CD4-positive, alpha-beta memory T cell (primary cell): ENCODE data around the gene SMURF1. TPM values are rescaled to one million over a fixed set of nuclear protein-coding genes. Genes with fewer than 3 reads are reported as not detected.

Experiments used
- CTCF ChIA-PET: fragments of 350-600 bp; sonication (Branson Sonifier 250); formaldehyde crosslinking; loops from one replicate; lab custom pipeline; 2021; ENCODE audit warnings: inconsistent platforms; ENCODE audit not compliant: partially characterized antibody; lab: Charles Lee
- POLR2A ChIA-PET: fragments of 350-600 bp; sonication (Branson Sonifier 250); formaldehyde crosslinking; loops from one replicate; lab custom pipeline; 2021; ENCODE audit not compliant: partially characterized antibody; lab: Charles Lee
- DNase-seq, 5 donors: peaks; one replicate each; pipeline versions ENCODE4 v3.0.0 to v3.0.0-alpha.2; 2020 to 2022; ENCODE audit warnings: mixed read lengths in 1 of 5
- H3K27ac ChIP-seq: one replicate; pipeline ENCODE4 v1.7.0; 2013; ENCODE audit warnings: low read depth, low read length
- H3K27me3 ChIP-seq: 2 replicates; pipeline ENCODE4 v1.7.0; 2013; ENCODE audit warnings: mild to moderate bottlenecking, low read length, moderate library complexity; ENCODE audit not compliant: insufficient read depth
- H3K36me3 ChIP-seq: 2 replicates; pipeline ENCODE4 v1.7.0; 2013; ENCODE audit warnings: mild to moderate bottlenecking, low read length, moderate library complexity; ENCODE audit not compliant: insufficient read depth
- H3K4me1 ChIP-seq: 2 replicates; pipeline ENCODE4 v1.7.0; 2013; ENCODE audit warnings: mild to moderate bottlenecking, low read length, moderate library complexity; ENCODE audit not compliant: insufficient read depth
- H3K4me3 ChIP-seq, 2 donors: one replicate each; pipeline ENCODE4 v1.7.0; 2013; ENCODE audit warnings: low read length in 2 of 2, mild to moderate bottlenecking in 1 of 2
- H3K9me3 ChIP-seq, 2 donors: one replicate each; pipeline ENCODE4 v1.7.0; 2013; ENCODE audit warnings: low read length in 2 of 2, control low read depth in 1 of 2; ENCODE audit not compliant: control insufficient read depth in 1 of 2
- H3K27ac Mint-ChIP-seq, 7 donors: one replicate each; pipeline ENCODE4 v1.8.0; 2020 to 2021; ENCODE audit warnings: mixed read lengths in 7 of 7, mild to moderate bottlenecking in 6 of 7, inconsistent platforms in 3 of 7, moderate library complexity in 3 of 7
- H3K27me3 Mint-ChIP-seq, 2 donors: one replicate each; pipeline ENCODE4 v1.8.0; 2020 to 2021; ENCODE audit warnings: mixed read lengths in 2 of 2
- H3K36me3 Mint-ChIP-seq, 2 donors: one replicate each; pipeline ENCODE4 v1.8.0; 2020 to 2021; ENCODE audit warnings: mixed read lengths in 2 of 2, inconsistent platforms in 1 of 2, mild to moderate bottlenecking in 1 of 2
- H3K4me1 Mint-ChIP-seq, 4 donors: one replicate each; pipeline ENCODE4 v1.8.0; 2020 to 2021; ENCODE audit warnings: mixed read lengths in 4 of 4, mild to moderate bottlenecking in 1 of 4
- H3K4me3 Mint-ChIP-seq, 8 donors: one replicate each; pipeline ENCODE4 v1.8.0; 2020 to 2021; ENCODE audit warnings: mixed read lengths in 8 of 8, mild to moderate bottlenecking in 7 of 8, moderate library complexity in 6 of 8, inconsistent platforms in 3 of 8
- H3K9me3 Mint-ChIP-seq, 8 donors: one replicate each; pipeline ENCODE4 v1.8.0; 2020 to 2021; ENCODE audit warnings: mixed read lengths in 8 of 8, mild to moderate bottlenecking in 5 of 8, inconsistent platforms in 3 of 8, moderate library complexity in 1 of 8
- intact Hi-C: fragments of 100-400 bp; cut with micrococcal nuclease; formaldehyde crosslinking; loops from one replicate; pipeline ENCODE4 v1.15.1; 2023
- polyA plus RNA-seq, 2 donors: library from polyadenylated mRNA; unstranded; fragments of 300-500 nt; fragmentation: Illumina TruSeq; gene quantifications; one replicate each; pipeline ENCODE4 v1.2.3, GENCODE V29; 2021
- total RNA-seq, 2 experiments: library from RNA; stranded (reverse); gene quantifications; one replicate each; pipeline ENCODE4 v1.2.3, GENCODE V29; 2021

SMURF1 gene
- total and polyA plus RNA-seq, 4 experiments from 2014 or later: 0.88 to 23.2 (median 12.9) TPM

DNA sequence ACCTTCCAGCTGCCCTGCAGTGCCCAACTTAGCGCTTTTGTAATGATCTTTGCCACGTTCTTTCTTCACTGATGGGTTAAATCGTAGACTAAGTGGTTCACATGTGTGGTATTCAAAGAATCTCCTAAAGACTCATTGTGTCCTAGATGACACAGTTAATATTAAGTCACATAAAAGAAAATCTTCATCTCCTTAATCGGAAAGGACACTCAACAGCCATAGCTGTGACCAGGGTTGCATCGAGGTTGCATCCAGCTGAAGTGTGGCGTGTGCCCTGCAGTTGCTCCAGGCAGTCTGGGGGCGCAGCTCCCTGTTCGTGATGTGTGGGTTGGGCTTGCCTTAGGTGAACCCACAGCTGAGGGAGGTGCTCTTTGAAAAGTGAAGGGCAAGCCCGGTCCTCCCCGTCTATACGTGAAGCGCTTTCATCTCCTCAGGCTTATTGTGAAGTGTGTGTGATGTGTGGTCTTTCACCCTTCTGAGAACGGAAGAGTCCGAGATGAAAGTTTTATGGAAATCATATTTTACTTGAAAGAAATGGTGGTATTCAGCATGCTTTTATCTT, 142.9 kb downstream of the SMURF1 start:
- Mint-ChIP-seq H3K4me1 (peaks cover 0 to 2% (median under 1%) of the 10 kb centered on the region in 4 donors), H3K9me3 (no peaks in the 10 kb centered on the region), H3K27ac (peak overlapping the region in 2 of 7 donors; percentile 37 to 52), H3K27me3 (no peaks in the 10 kb centered on the region), H3K4me3 (peak overlapping the region in 1 of 8 donors; percentile 26), H3K36me3 (peaks cover 48 to 72% of the 10 kb centered on the region in 2 donors)
- DNase-seq: no peak
- peaks cover 74% of the 10 kb centered on the region for H3K36me3 ChIP-seq
- H3K27me3 ChIP-seq: no peaks in the 10 kb centered on the region
- ChIA-PET CTCF (no interaction called here), POLR2A (no interaction called here)
- no peaks in the 10 kb centered on the region for H3K4me1 ChIP-seq
- intact Hi-C loops: no loop called here
- H3K9me3 ChIP-seq: no peaks in the 10 kb centered on the region
- no peak overlapping the region for H3K27ac ChIP-seq
- H3K4me3 ChIP-seq: no peak overlapping the region

DNA sequence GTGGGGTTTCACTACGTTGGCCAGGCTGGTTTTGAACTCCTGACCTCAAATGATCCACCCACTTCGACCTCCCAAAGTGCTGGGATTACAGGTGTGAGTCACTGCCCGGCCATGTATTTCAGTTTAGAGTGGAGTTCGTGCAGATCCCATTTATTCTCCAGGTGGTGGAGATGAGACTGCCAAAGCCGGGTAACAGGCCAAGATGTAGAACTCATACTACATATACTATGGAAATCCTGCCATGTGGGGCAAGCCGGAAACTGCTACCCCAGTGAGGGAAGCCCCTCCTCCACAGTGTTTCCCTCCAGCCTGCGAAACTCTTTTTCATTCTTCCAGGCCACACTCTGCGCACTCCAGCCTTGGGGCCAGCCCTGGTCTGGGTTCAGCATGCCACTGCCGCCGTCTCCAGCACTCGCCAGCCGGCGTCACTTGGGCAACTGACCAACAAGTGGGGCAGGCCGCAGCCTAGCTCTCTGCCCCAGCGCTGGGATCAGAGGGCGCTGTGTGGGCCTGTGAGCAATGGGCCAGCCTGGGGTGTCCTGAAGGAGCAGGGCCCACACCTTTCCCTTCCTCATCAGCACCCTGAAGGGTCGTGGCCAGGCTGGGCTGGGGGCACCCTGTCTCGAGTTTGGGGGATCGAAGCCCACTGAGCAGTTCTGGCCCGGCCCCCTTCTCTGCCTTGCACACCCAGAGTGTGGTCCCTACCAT, 143.6 kb downstream of the SMURF1 start:
- Histone ChIP-seq H3K9me3 (no peaks in the 10 kb centered on the region), H3K27ac (no peak overlapping the region), H3K4me3 (no peak overlapping the region), H3K4me1 (no peaks in the 10 kb centered on the region), H3K27me3 (no peaks in the 10 kb centered on the region), H3K36me3 (peaks cover 74% of the 10 kb centered on the region)
- Mint-ChIP-seq H3K9me3 (no peaks in the 10 kb centered on the region), H3K4me3 (no peak overlapping the region), H3K36me3 (peaks cover 49 to 74% of the 10 kb centered on the region in 2 donors), H3K27ac (peak overlapping the region in 3 of 7 donors; percentile 35 to 52 (median 37)), H3K27me3 (no peaks in the 10 kb centered on the region), H3K4me1 (peaks cover 0 to 4% (median under 1%) of the 10 kb centered on the region in 4 donors)
- DNase-seq: no peak
- ChIA-PET POLR2A (no interaction called here), CTCF (no interaction called here)
- intact Hi-C loops: no loop called here

DNA sequence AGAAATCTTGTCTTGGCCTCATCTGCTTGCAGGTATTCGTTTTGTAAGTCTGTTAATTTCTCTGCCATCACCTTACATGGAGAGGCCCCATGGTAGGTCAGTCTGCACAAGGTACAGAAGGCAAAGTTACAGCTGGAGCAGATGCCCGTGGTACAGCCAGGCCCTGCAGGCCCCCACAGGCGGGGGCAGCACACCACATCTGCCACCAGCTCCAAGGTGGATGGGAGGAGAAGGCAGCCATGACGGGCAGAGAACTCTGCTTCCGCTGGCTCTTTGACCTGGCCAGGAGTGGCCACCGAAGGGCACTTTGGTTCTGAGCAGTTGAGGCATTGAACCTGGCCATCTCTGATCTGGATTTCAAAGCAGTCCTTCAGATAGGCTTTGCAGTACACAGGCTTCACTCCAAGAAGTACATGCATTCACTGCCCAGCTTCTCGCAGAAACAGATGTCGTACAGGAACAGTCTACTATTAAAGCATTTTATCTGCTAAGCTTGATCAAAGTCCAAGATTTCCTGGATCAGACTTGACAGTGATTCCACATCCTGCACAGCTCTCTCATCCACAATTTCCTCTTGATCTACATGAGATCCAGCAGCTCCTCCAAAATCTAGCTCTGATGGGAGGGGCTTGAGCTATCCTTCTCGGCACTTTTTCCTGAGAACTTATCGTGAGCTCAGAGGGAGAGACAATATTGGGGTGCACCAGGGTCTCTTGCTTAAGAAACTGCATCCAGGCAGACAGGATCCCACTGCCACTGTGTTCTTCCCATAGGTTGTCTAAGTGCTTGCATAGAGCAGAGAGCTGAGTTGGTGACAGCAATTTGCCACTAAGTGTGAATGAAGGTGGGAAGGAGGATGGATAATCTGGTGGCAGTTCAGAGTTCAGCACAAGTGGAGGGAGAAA, 144.8 kb downstream of the SMURF1 start:
- Mint-ChIP-seq H3K4me1 (peaks cover 0 to 4% (median under 1%) of the 10 kb centered on the region in 4 donors), H3K9me3 (no peaks in the 10 kb centered on the region), H3K27me3 (no peaks in the 10 kb centered on the region), H3K36me3 (peaks cover 41 to 73% of the 10 kb centered on the region in 2 donors), H3K4me3 (no peak overlapping the region), H3K27ac (peak overlapping the region in 5 of 7 donors; percentile 47 to 87 (median 57))
- no peak overlapping the region for H3K4me3 ChIP-seq
- H3K36me3 ChIP-seq: peaks cover 74% of the 10 kb centered on the region
- intact Hi-C loops: no loop called here
- ChIA-PET CTCF (no interaction called here), POLR2A (no interaction called here)
- DNase-seq: no peak
- no peaks in the 10 kb centered on the region for H3K9me3 ChIP-seq
- no peak overlapping the region for H3K27ac ChIP-seq
- H3K4me1 ChIP-seq: no peaks in the 10 kb centered on the region
- H3K27me3 ChIP-seq: no peaks in the 10 kb centered on the region

DNA sequence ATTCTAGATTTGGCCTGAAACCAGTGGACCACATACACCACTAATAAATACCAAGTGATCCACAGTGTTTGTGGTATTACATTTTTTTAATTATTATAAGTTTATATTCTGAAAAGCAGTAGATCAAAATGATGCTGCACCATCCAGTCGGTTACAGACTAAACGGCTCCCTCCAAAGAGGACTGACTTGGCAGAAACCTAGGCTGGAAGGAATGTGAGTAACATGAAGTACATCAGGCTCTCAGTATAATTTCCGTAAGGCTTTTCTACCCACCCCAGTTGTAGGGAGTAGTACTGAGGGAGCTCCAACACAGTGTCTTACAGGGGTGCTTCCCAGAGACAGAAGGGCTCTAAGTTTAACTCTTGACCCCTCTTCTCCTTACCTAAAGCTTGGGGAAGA, 146.1 kb downstream of the SMURF1 start:
- Mint-ChIP-seq H3K4me1 (peaks cover 0 to 4% (median under 1%) of the 10 kb centered on the region in 4 donors), H3K27me3 (no peaks in the 10 kb centered on the region), H3K27ac (no peak overlapping the region), H3K9me3 (no peaks in the 10 kb centered on the region), H3K4me3 (no peak overlapping the region), H3K36me3 (peaks cover 45 to 78% of the 10 kb centered on the region in 2 donors)
- Histone ChIP-seq H3K4me3 (no peak overlapping the region), H3K4me1 (no peaks in the 10 kb centered on the region), H3K27ac (no peak overlapping the region), H3K36me3 (peaks cover 76% of the 10 kb centered on the region), H3K9me3 (no peaks in the 10 kb centered on the region), H3K27me3 (no peaks in the 10 kb centered on the region)
- POLR2A ChIA-PET: no interaction called here
- no peak for DNase-seq
- intact Hi-C loops: no loop called here
- CTCF ChIA-PET: no interaction called here

DNA sequence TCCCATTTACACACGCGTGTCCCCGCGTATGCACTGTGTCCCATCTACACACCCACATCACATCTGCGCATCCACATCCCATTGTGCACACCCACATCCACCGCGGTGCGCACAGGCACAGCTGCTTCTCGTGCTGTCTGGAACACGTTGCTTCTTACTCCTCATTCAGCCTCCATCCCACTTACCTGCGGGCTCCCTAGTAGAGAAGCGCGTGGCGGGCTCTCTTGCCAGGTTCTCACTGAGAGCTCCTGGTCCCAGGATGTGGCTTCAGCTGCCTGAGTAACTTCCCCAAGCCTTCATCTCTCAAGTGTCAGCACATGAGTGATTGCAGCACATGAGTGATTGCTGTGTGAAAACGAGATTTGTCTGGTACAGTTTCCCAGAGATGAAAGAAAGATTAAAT, 147.8 kb downstream of the SMURF1 start:
- Mint-ChIP-seq H3K4me1 (peaks cover 0 to 4% (median under 1%) of the 10 kb centered on the region in 4 donors), H3K27ac (no peak overlapping the region), H3K9me3 (no peaks in the 10 kb centered on the region), H3K36me3 (peaks cover 50 to 79% of the 10 kb centered on the region in 2 donors), H3K4me3 (no peak overlapping the region), H3K27me3 (no peaks in the 10 kb centered on the region)
- Histone ChIP-seq H3K27me3 (no peaks in the 10 kb centered on the region), H3K4me1 (no peaks in the 10 kb centered on the region), H3K4me3 (no peak overlapping the region), H3K27ac (no peak overlapping the region), H3K36me3 (peaks cover 79% of the 10 kb centered on the region), H3K9me3 (no peaks in the 10 kb centered on the region)
- intact Hi-C loops: no loop called here
- ChIA-PET CTCF (no interaction called here), POLR2A (interaction anchor here (0.6 kb wide), 1 partner anchor 26 kb away, joined by 6 read pairs; no protein-coding TSS in a partner anchor)
- DNase-seq: no peak

DNA sequence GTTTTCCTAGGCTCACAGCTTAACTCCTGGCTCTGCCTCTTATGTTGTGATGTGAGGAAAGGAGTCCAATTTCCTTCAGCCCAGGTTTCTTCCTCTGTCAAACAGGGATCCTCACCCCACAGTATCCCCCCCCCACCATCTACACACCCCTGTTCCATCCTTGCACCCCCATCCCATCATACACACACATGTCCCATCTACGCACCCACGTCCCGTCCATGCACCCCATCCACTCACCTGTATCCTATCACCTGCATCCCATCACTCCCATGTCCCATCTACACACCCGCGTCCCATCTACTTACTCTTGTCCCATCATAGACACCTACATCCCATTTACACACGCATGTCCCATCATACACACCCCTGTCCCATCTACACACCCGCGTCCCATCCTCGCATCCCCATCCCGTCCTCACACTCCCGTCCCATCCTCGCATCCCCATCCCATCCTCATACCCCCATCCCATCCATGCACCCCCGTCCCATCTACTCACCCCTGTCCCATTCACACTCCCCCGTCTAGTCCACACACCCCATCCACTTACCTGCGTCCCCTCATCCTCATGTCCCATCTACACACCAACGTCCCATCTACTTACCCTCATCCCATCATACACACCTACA, 148.3 kb downstream of the SMURF1 start:
- Histone ChIP-seq H3K4me3 (no peak overlapping the region), H3K27ac (no peak overlapping the region), H3K36me3 (peaks cover 78% of the 10 kb centered on the region), H3K9me3 (no peaks in the 10 kb centered on the region), H3K27me3 (no peaks in the 10 kb centered on the region), H3K4me1 (no peaks in the 10 kb centered on the region)
- Mint-ChIP-seq H3K27ac (peak overlapping the region in 2 of 7 donors; percentile 42 to 68), H3K9me3 (no peaks in the 10 kb centered on the region), H3K4me3 (no peak overlapping the region), H3K36me3 (peaks cover 49 to 77% of the 10 kb centered on the region in 2 donors), H3K27me3 (no peaks in the 10 kb centered on the region), H3K4me1 (peaks cover 0 to 2% (median 0%) of the 10 kb centered on the region in 4 donors)
- no peak for DNase-seq
- ChIA-PET CTCF (no interaction called here), POLR2A (interaction anchor here (0.6 to 1.8 kb wide), 2 partner anchors 11 to 27 kb away, joined by 4 to 6 read pairs; no protein-coding TSS in a partner anchor)
- intact Hi-C loops: no loop called here
